ENCODE measurements around the gene PRRC1.

GRCh38 chr5:127586811-127587210 lies 69.4 kb downstream of the PRRC1 start:
- no peak for TF ChIP-seq CTCF (IDR thresholded peaks at IDR 0.05)
- TF ChIP-seq POLR2A (IDR thresholded peaks at IDR 0.05), result no peak

Measured in Peyer's patch (tissue), 4 donors.